GM19328 (cell line): ENCODE data around the gene GABRG3.
"Not testable (repeated sequence)": the region's sequence is repeated elsewhere in the genome, so short reads cannot be mapped to it uniquely, and the experiment has no call there.

ENCODE experiments used
- ATAC-seq: cut with Tn5 transposase; IDR thresholded peaks from one replicate; pipeline ENCODE4 v1.9.1; 2021; ENCODE audit warnings: mild to moderate bottlenecking, moderate library complexity; ENCODE audit not compliant: unreplicated experiment

GABRG3 gene

DNA sequence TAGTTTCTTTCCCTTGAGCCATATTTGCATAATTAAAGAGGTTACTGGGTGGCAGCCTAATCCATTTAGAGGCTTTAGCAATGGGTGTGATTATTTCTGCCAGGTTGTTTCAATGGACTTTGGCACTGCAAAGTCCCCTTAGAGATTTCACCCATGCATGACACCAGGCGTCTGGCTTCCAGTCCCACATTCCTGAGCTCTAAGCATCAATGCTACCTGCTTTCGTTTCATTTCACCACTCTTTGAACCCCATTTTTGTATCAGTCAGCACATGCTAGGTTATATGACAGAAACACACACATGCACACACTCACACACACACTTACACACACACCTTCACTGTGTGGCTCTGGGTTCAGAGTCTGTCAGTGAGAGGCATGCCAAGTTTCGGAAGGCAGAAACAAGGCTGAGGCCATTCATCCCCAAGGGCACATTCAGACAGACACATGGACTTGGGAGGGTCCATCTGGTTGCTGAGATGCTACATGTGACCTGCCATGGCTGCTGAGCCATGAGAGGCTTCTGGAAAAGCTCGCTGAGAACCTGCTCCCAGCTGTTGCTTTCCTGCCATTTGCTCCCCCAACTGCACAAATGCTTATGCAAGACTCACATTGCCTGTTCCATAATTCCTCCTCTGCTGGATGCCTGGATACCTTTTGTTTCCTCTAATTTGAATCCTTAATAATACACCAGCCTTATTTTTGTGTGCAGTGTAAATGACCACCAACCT, 354.1 kb downstream of the GABRG3 start:
- no peak for ATAC-seq

DNA sequence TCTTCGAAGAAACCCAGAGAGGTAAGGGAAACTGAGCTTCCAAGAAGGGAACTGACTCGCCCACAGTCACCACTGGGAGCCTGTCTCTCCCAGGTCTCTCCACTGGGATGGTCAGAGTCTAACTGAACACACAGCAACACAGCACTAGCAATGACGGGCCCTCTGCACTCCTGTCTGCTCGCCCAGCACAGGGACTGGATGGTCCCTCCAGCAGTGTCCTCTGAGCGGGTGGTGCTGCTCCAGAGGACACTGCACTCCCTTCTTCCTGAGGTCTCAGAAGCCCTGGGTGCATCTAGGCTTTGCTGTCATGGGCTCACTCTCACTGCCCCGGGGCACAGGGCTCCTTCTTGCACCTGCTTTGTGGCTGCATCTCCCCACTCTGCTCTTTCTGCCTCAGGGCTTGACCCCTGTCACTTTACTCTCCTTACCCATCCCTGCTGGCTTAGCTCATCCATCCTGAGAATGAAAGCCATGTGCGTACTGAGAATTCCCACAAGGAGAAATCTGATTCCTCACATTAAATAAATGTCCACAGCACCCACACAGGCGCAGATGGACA, 356.6 kb downstream of the GABRG3 start:
- ATAC-seq, result no peak

DNA sequence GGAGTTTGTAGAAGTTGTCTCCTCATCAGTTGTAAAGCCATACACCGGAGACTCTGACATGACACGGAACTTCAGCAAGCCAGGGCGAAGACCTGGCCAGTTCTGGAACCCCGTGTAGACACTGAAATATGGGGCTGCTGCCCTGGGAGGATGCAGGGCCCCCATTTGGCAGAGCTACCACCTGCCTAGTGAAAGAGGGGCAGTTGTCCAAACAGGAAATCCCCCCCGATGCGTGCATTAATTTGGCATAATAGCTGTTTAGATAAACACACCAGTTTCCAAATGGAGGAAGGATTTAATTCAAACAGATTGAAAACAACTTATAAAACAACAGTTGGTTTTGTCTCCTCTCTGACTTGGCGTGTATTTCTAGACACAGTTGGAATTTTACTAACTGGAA, 357.2 kb downstream of the GABRG3 start:
- ATAC-seq, result no peak

DNA sequence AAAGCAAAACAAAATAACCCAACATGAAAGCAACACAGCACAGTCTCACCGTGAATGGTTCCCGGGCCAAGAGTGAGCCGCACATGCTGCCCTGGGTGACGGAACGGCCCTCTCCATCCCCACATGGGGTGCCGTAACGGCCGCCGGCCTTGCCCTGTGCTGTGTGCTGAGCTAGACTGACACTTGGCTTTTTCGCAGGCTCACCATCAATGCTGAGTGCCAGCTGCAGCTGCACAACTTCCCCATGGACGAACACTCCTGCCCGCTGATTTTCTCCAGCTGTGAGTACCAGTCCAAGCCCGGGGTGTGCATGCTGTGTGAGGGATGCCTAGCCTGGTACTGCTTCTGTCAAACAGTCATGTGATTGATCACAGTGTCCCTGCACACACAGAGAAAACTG, 357.6 kb downstream of the GABRG3 start:
- ATAC-seq, result no peak

DNA sequence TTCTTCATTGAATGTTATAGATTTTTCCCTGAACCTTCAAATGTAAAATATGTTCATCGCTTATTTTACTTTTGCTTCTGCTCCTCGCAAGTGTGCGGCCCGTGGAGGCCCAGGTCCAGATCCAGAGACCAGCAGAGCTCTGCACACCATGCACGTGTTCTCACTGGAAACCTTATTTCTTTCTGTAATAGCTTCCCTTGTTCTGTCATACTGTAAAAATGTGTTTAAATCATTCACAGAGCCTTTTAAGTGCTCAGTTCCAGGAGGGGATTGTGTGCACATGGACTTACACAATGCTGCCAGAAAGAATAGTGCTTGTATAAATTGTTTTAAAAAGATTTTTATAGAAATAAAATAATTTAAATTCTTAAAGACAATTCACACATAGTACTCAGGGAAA, 359.3 kb downstream of the GABRG3 start:
- ATAC-seq, result no peak

DNA sequence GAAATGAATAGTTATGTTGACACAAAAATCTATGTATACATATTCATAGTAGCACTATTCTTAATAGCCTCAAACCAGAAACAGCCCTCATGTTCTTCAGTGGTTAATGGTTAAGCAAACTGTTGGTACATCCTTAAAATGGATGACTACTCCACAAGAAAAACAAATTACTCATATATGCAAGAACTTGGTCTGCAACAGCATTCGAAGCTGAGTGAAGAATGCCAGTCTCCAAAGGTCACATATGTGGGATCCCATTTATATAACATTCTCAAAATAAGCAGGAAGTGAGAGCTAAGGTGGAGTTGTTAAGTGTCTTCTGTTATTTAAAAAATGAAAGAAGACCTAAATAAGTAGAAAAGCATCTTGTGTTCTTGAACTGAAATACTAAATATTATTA, 365.7 kb downstream of the GABRG3 start:
- ATAC-seq, result no peak

DNA sequence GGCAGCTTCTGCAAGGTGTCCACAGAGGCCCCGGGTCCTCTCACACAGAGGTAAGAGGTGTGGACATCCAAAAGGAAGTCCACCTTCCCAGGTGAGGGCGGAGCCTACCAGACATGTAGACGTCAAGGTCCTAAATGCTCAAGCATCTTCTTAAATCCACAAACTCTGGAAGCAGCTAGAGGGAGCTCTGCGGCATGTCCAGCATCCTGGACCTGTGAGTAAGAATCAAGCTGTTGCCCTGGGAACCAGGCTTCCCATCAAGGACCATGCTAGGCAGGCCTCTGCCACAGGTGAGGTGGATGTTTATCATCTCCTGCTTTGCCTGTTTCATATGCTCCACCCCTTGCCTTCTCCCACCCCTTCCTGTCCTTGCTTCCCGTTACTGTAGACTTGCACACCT, 368.2 kb downstream of the GABRG3 start:
- no peak for ATAC-seq

DNA sequence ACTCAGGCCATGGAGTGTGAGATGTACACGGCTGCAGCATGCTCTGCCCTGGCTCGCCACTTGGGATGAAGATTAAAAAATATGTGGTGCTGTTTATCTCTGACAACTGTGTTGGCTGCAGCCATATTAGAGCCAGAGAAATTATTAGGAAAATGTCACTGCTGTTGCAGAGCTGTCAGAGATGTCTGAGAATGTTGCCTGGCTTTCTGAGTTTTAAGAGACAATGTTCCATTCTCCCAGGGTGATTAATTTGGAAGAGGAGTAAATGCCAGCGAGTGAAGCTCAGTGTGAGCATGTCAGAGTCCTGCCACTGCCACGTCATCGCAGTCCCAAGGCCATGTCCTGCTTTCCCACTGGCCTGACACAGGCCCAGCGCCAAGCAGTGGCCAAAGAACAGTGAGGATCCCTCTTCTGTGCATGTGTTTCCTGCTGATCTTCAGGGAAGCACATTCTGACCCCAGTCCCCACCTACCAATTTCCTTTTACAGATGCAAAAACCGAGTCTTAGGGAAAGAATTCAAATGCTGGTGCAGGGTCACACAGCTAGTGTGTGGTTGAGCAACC, 370.9 kb downstream of the GABRG3 start:
- no peak for ATAC-seq

DNA sequence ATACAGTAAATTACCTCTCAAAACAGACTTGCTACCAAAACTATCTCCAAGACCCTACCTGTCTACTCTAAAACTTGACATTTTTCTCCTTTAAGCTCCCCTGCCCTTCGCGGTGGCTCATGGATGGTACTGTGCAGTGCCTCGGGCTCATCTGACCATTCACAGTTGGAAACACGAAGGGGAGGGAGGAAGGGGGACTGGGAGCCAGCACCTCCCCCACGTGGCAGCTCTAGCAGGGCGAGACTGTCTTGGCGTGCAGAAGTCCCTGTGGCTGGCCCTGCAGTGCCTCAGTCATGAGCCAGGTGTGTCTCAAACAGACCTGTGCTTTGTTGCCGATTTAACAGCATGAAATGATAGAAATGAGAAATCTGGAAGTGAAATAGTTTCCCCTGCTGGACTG, 372.0 kb downstream of the GABRG3 start:
- no peak for ATAC-seq

DNA sequence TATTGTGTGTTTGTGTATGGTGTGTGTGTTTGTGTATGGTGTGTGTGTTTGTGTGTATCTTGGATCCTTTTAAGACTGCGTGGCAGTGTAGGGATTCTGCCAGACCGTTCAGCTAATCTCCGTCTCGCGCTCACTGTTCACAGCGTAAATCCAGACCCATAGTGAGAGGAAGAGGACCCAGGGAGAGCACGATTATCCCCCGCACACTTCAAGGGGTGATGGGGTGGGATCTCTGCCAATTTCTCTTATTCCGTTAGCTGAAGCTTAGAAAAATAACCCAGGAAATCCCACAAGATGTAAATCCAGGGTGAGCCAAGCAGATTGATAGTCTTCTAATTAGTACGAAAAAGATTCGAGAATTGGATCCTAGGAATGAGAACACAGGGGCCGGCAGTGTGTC, 381.2 kb downstream of the GABRG3 start:
- ATAC-seq, result no peak

DNA sequence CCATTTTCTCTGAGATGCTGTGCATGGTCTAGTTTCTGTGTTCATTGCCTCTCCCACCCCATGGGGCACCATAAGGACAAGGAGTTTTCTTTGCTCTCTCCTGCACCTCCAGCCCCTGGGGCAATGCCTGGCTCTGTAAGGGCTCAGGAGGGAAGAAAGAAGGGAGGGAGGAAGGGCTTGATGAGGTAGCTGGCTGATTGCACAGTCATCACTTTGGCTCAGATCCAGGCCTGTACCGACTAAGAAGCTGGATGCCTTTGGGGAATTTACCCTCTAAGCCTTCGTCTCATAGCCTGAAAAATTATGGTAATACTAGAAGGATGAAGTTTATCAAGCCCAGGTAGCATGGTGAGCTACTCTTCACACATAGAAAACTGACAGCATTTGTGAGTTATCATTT, 382.9 kb downstream of the GABRG3 start:
- no peak for ATAC-seq

DNA sequence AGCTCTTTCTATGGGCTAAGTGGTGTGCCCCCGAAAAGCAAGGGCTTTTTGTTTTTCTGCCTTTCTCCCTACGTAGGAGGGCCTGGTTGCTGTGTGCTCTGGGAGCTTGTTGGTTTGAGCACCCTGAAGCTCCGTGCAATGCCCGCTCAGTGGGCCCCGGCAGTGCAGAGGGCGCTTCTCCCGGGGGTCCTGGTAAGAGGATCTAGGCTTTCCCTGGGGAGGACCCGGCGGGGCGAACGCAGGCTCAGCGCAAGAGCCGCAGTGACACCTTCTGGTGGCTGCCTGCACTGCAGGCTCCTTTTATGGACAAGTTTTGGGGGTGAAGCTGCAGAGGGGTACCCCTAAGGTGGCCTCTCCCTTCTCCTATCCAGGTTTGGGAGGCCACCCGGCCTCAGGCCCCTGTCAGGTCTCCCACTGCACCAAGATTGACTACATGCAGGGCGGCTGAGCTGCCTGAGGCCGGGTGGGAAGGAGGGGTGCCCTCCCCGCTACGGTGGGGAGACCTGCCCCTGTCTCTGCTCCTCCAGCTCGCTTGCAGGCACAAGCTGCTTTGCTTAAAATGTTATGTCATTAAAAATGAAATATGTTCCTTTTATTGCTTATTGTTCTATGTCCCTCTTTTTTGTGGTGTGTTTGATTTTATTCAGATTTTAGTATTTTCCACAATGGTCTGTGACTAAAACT, 387.9 kb downstream of the GABRG3 start:
- ATAC-seq, result no peak

DNA sequence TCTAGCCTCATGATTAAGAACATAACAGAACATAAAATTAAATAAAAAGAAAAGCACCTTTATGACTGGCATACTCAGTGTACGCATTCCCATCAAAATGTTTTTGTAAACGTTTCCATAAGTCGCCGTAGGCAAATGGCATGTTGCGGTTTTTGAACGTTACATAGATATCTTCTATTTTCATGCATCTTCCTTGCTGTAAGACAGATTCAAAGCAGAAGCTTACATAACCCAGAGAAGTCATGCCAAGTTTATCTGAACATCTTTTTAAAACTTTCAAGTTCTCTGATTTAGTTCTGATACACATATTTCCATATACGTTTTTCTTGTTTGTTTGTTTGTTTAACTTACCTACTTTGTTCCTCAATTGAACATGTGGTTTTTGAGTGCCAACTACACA, 388.6 kb downstream of the GABRG3 start:
- no peak for ATAC-seq

DNA sequence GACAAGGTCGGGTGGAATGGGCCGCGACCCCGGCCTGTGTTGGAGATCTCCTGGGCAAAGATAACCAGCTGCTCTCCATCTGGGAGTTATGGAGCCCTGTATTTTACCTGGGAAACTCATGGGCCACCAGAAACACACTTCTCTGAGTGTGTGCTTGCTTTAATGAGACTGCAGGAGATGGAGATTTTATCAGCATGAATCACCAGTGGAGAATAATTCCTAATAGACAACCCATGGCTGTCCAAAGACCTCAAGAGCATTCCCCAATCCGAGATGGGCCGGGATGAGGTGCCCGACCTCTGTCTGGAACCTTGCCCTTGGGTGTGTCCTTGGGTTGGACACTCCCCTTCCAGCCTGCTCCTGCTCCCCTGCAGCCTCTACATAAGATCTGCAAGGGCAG, 389.3 kb downstream of the GABRG3 start:
- ATAC-seq, result no peak

DNA sequence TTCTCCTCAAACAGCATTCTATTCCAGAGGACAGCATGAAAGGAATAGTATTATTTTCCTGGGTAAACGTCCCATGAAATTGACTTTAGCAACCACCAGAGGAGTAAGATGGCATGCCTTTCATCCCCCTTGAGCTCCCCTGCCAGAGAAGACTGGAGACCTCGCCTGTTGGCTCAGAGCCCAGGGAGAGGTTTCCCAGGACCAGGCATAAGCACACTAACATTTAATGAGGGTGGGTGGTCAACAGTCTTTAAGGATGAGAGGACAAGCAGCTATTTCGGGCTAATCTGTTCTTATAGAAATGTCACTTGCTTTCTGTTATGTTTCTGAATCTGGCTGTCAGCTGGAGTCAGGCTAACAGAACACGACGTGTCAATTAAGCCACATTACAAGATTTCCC, 390.5 kb downstream of the GABRG3 start:
- no peak for ATAC-seq

DNA sequence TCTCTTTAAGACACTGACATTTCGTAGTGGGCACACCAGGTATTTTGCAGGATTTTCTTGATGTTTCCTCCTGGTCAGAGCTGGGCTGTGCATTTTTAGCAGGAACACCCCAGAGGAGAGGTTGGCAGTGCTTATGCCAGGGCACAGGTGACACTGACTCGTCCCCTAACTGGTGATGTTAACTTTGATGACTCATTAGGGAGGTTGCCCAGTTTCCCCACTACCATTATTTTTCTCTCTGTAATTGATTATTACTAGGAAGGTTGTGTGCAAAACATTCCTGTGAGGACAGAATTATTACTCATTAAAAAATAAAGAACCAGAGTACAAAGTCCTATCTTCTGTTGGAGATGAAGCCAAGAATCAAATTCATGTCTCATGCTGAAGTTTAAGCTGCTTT, 394.5 kb downstream of the GABRG3 start:
- no peak for ATAC-seq

DNA sequence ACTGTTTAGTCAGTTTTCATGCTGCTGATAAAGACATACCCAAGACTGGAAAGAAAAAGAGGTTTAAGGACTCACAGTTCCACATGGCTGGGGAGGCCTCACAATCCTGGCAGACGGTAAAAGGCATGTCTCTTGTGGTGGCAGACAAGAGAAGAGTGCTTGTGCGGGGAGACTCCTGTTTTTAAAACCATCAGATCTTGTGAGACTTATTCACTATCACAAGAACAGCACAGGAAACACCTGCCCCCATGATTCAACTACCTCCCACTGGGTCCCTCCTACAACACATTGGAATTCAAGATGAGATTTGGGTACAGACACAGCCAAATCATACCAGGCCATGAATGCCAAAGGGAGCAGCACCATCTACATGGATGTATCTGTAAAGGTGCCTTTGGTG, 406.4 kb downstream of the GABRG3 start:
- ATAC-seq, result not testable (repeated sequence)

DNA sequence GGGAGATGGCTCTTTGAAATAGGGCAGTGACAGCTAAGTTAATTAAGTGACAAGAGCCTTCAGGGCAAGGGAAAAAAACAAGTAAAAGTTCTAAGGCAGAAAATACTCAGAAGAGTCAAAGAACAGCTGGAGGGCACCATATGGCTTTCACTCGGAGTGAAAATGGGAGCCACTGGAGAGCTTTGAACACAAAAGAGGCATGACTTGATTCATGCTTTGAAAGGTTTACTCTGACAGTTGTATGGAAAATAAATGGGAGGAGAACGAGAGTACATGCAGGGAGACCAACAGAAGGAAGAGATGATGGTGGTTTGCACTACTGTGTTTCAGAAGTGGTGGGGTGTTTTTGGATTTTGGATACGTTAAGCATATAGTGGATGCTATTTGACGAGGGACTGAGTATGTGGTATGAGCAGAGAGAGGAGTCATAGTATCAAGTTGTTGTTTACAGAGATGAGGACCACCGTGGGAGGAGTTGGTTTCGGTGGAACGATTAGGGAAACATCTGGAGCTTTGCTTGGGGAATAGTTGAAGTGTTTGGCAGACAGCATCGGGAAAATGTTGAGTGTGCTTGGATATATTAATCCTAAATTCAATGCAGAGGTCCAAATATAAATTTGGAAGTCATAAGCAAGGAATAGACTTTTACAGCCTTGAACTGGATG, 411.5 kb downstream of the GABRG3 start:
- no peak for ATAC-seq

DNA sequence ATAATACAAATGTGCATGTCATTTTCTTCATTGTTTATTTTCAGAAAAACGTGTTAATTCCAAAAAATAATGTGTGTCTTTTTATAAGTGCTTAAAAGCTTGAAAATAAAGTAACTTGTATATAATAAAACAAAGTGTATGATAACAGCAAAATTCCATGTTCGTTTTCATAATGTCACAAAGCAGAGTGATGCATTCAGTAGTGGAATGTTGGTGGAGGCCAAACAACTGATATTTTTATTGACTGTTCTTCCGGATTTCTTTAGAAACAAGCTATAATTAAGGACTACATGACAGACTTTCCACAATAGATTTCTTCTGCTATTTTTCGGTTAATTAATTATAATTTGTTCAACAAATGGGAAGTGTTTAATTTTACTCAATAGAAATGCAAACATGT, 412.7 kb downstream of the GABRG3 start:
- no peak for ATAC-seq

DNA sequence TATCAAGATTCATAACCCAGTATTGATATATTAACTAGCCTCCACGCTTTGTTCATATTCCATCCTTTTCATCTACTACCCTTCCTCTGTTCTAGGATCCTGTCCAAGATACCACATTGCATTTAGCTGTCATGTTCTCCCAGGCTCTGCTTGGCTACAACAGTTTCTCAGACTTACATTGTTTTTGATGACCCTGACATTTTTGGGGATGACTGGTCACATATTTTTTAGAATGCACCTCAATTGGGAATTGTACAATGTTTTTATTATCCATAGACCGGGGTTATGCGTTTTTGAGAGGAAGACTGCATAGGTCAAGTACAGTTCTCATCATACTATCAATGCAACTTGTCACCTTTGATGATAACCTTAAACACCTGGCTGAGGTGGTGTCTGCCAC, 421.2 kb downstream of the GABRG3 start:
- no peak for ATAC-seq

DNA sequence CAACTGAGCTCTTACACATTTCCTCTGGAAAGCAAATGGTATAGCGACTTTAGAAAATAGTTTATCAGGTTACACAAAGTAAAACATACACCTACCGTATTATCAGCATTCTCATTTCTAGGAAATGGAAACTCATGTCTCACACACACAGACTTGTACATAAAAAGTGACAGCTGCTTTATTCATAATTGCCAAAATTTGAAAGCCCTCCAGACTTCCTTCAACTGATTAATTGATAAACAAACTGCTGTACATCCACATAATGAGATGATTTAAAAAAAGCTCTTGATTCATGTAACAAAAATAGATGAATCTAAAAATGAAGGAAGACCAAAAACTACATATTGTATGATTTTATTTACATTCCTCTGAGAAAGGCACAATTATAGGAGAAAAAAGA, 425.5 kb downstream of the GABRG3 start:
- ATAC-seq, result no peak

DNA sequence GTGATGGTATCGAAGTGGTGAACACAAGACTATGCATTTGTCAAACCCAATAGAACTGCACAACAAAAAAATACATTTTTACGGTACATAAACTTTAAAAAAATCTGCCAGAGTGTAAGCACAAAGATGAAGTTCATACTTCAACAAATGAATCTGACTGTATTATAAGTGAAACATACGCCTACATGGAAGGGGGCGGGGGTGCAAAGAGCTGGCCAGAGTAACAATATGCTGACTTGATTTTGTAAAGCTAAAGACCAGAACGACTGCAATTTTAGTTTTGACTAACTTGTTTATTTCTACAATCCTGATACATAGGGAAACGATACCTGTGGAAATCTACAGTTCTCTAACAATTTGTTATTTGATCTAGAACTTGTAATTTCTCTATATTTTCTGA, 426.0 kb downstream of the GABRG3 start:
- ATAC-seq, result no peak
